ENCODE results near the gene FCSK. TPM values are rescaled to one million over a fixed set of nuclear protein-coding genes. Genes with fewer than 3 reads are reported as not detected.
A peak's percentile ranks its signal among the peaks of the same experiment; 100 is the strongest.

The FCSK gene
- total and polyA plus RNA-seq, 2 of the 13 experiments (the other 11 are each of a cell fraction or from before 2014, with no cell fraction given) = 9.1 to 19.2 TPM

- TF ChIP-seq GABPB1 (CRISPR knock-in tag; IDR thresholded peaks at IDR 0.05) = peak; percentile 20; the same call in 1 of the 2 replicates
- TF ChIP-seq THRA (CRISPR knock-in tag; IDR thresholded peaks at IDR 0.05; ENCODE audit: borderline replicate concordance) = peak; percentile 75; the same call in 1 of the 2 replicates
- no peak for TF ChIP-seq ZNF605 (CRISPR knock-in tag; IDR thresholded peaks at IDR 0.05)
- TF ChIP-seq ZKSCAN8 (CRISPR knock-in tag; IDR thresholded peaks at IDR 0.05; ENCODE audit: borderline replicate concordance) = no peak
- no peak for TF ChIP-seq CENPBD1 (CRISPR knock-in tag; IDR thresholded peaks at IDR 0.05; ENCODE audit: borderline replicate concordance, low read depth)
- TF ChIP-seq NFE2 (CRISPR knock-in tag; IDR thresholded peaks at IDR 0.05) = no peak
- no peak for TF ChIP-seq ZNF17 (CRISPR knock-in tag; IDR thresholded peaks at IDR 0.05)
- TF ChIP-seq CEBPB (IDR thresholded peaks at IDR 0.05; ENCODE audit: borderline replicate concordance, low read depth, low read length) = no peak
- TF ChIP-seq BCL6 (CRISPR knock-in tag; IDR thresholded peaks at IDR 0.05) = no peak
- no peak for TF ChIP-seq SMARCE1 (IDR thresholded peaks at IDR 0.05; ENCODE audit: borderline replicate concordance)
- TF ChIP-seq SMYD3 (CRISPR knock-in tag; IDR thresholded peaks at IDR 0.05) = no peak
- 0 out of 2 replicates have a peak, but pooled peaks have one; percentile 58 for TF ChIP-seq NRL (CRISPR knock-in tag; IDR thresholded peaks at IDR 0.05; ENCODE audit: borderline replicate concordance)
- TF ChIP-seq KDM3A (CRISPR knock-in tag; IDR thresholded peaks at IDR 0.05; ENCODE audit: low read depth) = 0 out of 2 replicates have a peak, but pooled peaks have one; percentile 46
- TF ChIP-seq ZNF296 (CRISPR knock-in tag; conservative IDR thresholded peaks at IDR 0.05) = no peak
- no peak for TF ChIP-seq ISL2 (CRISPR knock-in tag; IDR thresholded peaks at IDR 0.05)
- no peak for TF ChIP-seq HNRNPL (IDR thresholded peaks at IDR 0.05; ENCODE audit: low read depth, low read length)
- TF ChIP-seq MTA3 (CRISPR knock-in tag; IDR thresholded peaks at IDR 0.05) = no peak
- no peak for TF ChIP-seq TRAFD1 (CRISPR knock-in tag; IDR thresholded peaks at IDR 0.05; ENCODE audit: borderline replicate concordance)
- TF ChIP-seq ZNF235 (CRISPR knock-in tag; IDR thresholded peaks at IDR 0.05; ENCODE audit: borderline replicate concordance) = no peak
- TF ChIP-seq E2F5 (CRISPR knock-in tag; conservative IDR thresholded peaks at IDR 0.05) = no peak
- TF ChIP-seq GATA4 (IDR thresholded peaks at IDR 0.05; ENCODE audit: borderline replicate concordance, low read depth) = no peak
- no peak for TF ChIP-seq ARNTL (CRISPR knock-in tag; IDR thresholded peaks at IDR 0.05)
- no peak for TF ChIP-seq ZNF335 (CRISPR knock-in tag; IDR thresholded peaks at IDR 0.05)
- TF ChIP-seq ZSCAN31 (CRISPR knock-in tag; IDR thresholded peaks at IDR 0.05; ENCODE audit: low read depth) = no peak
- no peak for TF ChIP-seq SOX6 (IDR thresholded peaks at IDR 0.05)
- no peak for TF ChIP-seq SOX6 (CRISPR knock-in tag; IDR thresholded peaks at IDR 0.05)
- TF ChIP-seq ZNF207 (IDR thresholded peaks at IDR 0.05; ENCODE audit: borderline replicate concordance) = no peak
- no peak for TF ChIP-seq MAFF (IDR thresholded peaks at IDR 0.05; ENCODE audit: low read depth, low read length)
Observed at GRCh38 chr16:70416748-70417616, 37.4 kb upstream of the FCSK start (continued).

Data from HepG2 (cell line).